ENCODE measurements around the gene TPRG1. TPM values are rescaled to one million over a fixed set of nuclear protein-coding genes. Genes with fewer than 3 reads are reported as not detected.

TPRG1 gene
- total and polyA plus RNA-seq, 9 of the 15 experiments (the other 6 are each of a cell fraction or from before 2014, with no cell fraction given): 0.01 TPM; not detected in 8

- 2% methylated on average over 6 of the region's 6 CpGs for WGBS (ENCODE audit: insufficient coverage, low coverage, missing lambda C conversion rate)
Measured at GRCh38 chr3:189309400-189309975, 137.7 kb downstream of the TPRG1 start.

More at GRCh38 chr3:189309400-189309975, 137.7 kb downstream of the TPRG1 start:
- Histone ChIP-seq H3K4me2 (ENCODE audit: insufficient read depth, low read length) (no peak overlapping the region), H3K27ac (ENCODE audit: extremely low read depth, low read depth, low read length) (no peak overlapping the region), H3K27me3 (ENCODE audit: control insufficient read depth in 2 of 2, insufficient read depth in 2 of 2, low read length in 2 of 2) (no peaks in the 10 kb centered on the region), H3K9me1 (ENCODE audit: control insufficient read depth, insufficient read depth, low read length) (no peaks in the 10 kb centered on the region), H3K79me2 (ENCODE audit: control insufficient read depth, insufficient read depth, low read length) (no peaks in the 10 kb centered on the region), H3K9me3 (replicated peaks; ENCODE audit: control insufficient read depth, insufficient read depth, low read depth, low read length) (peaks cover 2% of the 10 kb centered on the region; the same call in 1 of the 2 replicates), H2AFZ (ENCODE audit: low read depth, low read length) (no peak overlapping the region), H3K36me3 (ENCODE audit: control insufficient read depth, insufficient read depth, low read length) (no peaks in the 10 kb centered on the region), H4K20me1 (replicated peaks; ENCODE audit: control insufficient read depth, insufficient read depth, low read length) (no peaks in the 10 kb centered on the region), H3K4me3 (no peak overlapping the region), H3K4me1 (replicated peaks in 1 of 2; ENCODE audit: control insufficient read depth in 2 of 2, insufficient read depth in 2 of 2, low read length in 2 of 2) (no peaks in the 10 kb centered on the region), H3K9ac (ENCODE audit: insufficient read depth in 1 of 2, low read depth in 2 of 2, low read length in 2 of 2) (no peak overlapping the region)
- DNase-seq (ENCODE audit: extremely low read depth in 1 of 4, low spot score in 3 of 4): no peak
- POLR2A ChIA-PET: no interaction called here
- in situ Hi-C loops (cut with MboI): no loop called here
- BruUV-seq (replicated peaks): no TSS peak
- FAIRE-seq: no peak
- CTCF ChIA-PET (ENCODE audit: low intra/inter-chr PET ratio): no interaction called here
- no peak for TF ChIP-seq ZNF143 (CRISPR knock-in tag; IDR thresholded peaks at IDR 0.05)
- no peak for TF ChIP-seq CREBBP (IDR thresholded peaks at IDR 0.05; ENCODE audit: low read depth, low read length)
- TF ChIP-seq NCOA6 (IDR thresholded peaks at IDR 0.05): no peak
- TF ChIP-seq ZNF449 (CRISPR knock-in tag; IDR thresholded peaks at IDR 0.05): no peak
- TF ChIP-seq ZBTB5 (IDR thresholded peaks at IDR 0.05): no peak
- TF ChIP-seq MAFK (IDR thresholded peaks at IDR 0.05; ENCODE audit: low read length): no peak
- no peak for TF ChIP-seq TARDBP (IDR thresholded peaks at IDR 0.05)
- no peak for TF ChIP-seq SREBF1 (IDR thresholded peaks at IDR 0.05; ENCODE audit: borderline replicate concordance, low read depth, low read length)
- TF ChIP-seq RBM14 (IDR thresholded peaks at IDR 0.05; ENCODE audit: borderline replicate concordance, insufficient read depth, low read depth, low read length): no peak
- no peak for TF ChIP-seq CBX5 (IDR thresholded peaks at IDR 0.05; ENCODE audit: borderline replicate concordance, low read depth)
- TF ChIP-seq EHMT2 (IDR thresholded peaks at IDR 0.05): no peak
- no peak for TF ChIP-seq ARHGAP35 (IDR thresholded peaks at IDR 0.05; ENCODE audit: partially characterized antibody)
- no peak for TF ChIP-seq HNRNPL (IDR thresholded peaks at IDR 0.05; ENCODE audit: low read depth, low read length)
- TF ChIP-seq ETV1 (tag; conservative IDR thresholded peaks at IDR 0.05; ENCODE audit: low read depth): no peak
- intact Hi-C loops (cut with micrococcal nuclease): no loop called here
- ATAC-seq: no peak

Data from K562 (cell line).